Left forelimb (tissue), 1 donor: ENCODE measurements around the gene FAM120A.

Experiments used
- DNase-seq: peaks from one replicate; pipeline ENCODE4 v3.0.0-alpha.2; 2018; ENCODE audit warnings: low spot score

Gene FAM120A

DNA sequence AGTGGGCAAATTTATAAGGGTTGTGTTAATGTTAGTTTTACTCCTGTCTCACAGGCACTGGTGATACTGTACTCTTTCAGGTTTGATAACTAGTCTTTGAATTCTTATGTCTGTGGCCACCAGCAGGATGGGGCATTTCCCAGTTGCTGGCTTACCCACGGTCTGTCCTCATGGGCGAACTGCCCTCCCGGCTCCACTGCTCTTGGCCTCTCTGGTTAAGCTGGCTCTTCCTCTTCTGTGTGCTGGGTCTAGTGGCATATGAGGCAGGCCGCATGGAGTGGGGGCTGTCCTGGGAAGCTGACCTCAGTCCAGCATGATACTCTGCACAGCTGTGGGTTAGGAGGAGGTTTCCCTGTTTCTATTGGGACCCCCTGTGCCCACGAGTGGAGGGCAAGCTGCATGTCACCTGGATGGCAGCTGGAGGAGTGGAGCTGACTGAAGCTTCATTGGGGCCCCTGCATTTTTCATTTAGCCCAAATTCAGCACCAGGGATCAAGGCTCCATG, 144.4 kb downstream of the FAM120A start:
- peak; percentile 41 for DNase-seq

DNA sequence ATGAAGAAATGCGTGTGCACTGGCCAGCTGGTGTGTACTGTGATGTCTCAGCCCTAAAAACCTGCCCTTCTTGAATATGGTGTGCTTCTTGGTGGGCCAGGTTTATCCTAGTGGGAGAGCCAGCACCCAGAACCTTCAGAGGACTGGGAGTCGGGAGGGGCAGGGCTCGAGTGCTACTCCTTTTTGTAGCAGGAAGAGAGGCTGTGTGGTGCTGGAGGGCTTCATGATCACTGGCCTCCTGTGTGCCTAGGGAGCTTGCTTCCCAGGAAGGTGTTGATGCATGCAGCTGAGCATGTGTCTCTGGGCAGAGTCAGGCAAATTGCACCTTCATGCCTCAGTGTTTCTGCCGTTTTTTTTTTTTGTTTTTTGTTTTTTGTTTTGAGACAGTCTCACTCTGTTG, 144.9 kb downstream of the FAM120A start:
- peak; percentile 15 for DNase-seq

DNA sequence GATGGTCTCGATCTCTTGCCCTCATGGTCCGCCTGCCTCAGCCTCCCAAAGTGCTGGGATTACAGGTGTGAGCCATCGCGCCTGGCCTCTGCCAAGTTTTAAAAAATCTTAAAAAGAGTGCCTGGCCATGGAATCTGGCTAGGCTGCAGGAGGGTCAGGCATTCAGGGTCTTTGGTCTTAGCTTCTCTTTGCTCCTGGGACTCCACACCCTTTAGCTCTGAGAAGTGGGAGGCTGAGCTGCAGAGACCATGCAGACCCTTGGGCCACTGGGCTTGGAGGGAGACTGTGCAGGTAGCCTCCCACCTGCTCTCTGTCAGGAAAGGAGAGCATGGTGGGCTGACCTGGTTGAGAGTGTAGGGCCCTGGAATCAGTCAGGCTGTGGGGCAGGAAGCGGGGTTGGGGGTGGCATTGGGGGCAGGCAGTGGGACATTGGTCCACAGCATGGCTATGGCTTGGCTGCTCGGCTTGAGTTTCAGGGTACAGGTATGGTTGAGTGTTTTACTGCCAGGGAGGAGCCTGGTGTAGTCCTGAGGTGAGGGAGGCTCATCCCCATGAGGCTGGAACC, 145.7 kb downstream of the FAM120A start:
- DNase-seq: peak; percentile 33

DNA sequence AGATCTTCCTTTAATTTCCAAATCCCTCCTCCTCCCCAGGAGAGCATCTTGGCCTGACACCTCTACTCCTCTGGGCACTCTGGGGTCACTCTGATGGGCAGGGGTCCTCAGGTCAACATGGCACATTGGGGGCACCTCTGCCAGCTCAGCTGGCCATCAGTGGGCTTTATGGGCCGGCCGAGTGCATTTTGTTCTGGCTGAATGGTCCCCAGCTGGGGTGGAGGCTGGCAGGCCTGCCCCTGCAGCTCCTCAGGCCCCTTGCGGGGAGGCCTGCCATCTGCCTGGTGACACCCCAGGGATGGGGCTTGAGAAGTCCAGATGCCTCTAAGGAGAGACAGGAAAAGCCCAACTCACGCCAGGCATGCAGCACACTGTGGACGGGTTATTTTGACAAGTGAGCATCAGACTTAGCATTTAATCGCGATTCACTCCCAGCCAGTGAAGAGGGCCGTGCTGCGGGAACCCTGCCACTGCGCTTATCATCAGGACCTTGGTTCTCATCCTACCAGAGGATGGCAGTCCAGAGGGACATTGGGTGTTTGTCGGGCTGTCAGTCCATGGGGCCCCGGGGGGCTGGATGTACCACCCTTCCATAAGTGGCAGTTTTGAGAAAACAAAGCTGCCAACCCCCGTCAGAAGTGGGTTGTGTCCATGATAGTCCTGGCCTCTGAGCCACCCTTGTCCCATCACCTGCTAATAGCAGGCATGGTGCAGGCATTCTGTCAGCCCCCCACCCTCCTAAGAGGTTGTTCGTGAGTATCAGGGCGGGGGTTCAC, 146.6 kb downstream of the FAM120A start:
- DNase-seq: peak; percentile 53

DNA sequence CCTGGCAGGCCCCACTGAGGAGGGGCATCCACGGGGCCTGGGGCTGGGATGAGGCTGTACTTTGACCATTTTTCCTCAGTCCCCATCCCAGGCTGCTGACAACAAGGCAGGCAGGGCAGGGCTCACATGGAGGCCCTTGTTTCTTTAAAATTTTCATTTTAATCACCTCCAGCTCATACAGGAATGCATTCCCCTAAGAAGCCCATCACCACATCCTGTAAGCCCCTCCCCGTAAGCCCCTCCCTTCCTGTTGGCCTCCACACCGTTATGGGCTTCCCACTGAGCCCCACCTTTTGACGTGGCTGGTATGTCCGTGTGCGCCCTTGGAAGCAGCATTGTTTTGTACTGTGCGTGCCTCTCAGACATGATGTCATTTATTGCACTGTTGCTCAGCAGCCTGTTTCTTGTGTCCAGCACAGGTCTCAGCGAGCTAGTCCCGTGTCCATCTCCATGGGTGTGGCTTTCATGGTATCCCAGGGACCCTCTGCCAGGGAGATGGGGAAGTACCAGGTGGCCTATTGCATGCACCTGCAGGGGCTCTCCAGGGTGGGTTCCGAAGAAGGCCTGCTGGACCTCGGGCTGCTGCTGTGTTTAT, 147.3 kb downstream of the FAM120A start:
- peak; percentile 59 for DNase-seq

DNA sequence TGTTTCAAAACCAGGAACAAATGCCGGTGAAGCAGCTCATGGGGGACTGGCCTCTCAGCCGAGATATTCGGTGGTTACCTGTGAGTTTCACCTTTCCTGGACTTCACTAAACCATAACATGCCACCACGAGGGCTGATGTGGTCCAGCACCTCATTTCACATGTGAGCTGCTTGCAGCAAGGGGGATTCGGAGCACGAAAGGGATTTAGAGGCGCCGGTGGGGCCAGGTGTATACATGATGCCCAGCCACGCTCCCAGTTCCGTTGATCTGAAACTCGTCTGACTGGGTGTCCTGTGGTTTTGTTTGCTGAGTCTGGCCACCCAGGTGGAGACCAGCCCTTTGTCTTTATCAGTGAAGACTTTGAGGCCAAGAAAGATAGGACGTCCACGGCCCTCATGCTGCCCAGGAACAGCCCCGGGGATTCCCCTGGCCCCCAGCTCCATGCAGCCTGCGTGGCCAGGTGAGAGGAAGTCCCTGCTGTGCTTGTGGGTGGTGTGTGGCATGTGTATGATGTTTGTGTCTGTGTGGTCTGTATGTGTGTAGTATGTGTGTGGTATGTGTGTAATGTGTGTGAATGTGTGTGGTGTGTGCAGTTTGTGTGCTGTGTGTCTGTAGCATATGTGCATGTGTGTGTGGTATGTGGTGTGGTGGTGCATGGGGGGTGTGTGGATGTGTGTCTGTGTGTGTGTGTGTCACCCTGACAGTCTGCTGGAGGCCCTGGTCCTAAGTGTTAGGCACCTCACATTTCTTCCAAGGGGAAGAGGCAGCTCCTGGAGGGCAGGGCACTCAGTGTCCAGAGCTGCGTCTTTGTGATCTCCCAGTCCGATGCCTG, 148.3 kb downstream of the FAM120A start:
- DNase-seq: peak; percentile 41

DNA sequence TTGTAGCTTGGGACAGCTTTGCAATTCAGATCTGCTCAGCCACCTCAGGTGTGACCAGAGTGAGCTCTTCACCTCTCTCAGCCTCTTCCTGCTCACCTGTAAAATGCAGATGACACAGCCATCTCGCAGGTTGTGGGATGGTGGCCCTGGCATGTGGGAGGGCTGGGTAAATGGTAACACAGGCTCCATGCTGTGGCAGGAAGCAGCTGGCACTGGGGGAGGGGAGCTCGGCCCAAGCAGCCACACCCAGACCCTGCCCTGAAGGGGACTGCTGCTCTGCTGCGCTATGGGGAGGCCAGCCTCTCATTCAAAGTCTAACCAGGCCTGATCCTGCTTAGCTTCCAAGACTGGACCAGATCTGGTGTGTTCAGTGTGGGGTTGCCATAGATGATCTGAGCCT, 149.0 kb downstream of the FAM120A start:
- peak; percentile 64 for DNase-seq

DNA sequence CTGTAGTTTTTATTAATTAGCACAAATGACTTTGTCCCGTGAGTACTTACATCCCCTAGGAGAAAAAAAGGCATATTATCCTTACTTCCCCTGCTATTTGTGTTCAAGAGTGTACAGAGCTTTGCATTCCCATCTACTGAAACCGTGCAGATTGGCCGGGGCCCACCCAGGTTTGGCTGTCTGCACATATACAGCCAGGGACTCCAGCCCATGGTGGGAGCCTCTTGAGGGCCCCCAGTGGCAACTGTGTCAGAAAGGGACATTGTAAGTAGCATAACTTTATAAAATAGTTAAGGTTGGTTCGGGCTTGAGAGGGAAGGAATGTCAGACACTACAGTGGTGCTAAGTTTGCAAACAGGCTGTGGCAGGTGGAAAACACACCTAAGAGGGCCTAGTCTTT, 149.6 kb downstream of the FAM120A start:
- no peak for DNase-seq

DNA sequence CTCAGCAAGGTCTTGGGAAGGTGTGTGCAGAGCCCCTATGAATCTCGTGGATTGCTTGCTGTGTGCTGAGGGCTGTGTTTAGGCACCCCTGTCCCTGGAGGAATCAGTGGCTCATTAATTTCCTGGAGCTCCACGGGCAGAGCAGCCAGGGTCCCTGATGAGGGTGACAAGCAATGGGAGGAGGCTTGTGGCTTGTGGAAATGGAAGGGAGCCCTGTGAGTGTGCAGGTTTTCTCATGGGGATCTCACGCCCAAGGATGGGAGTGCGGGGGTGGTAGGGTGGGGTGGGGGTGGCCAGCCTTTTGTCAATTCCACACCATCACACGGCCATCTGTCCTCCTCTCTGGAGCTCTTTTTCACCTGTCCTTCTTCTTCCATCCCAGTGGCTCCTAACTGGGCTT, 150.2 kb downstream of the FAM120A start:
- DNase-seq: peak; percentile 18

DNA sequence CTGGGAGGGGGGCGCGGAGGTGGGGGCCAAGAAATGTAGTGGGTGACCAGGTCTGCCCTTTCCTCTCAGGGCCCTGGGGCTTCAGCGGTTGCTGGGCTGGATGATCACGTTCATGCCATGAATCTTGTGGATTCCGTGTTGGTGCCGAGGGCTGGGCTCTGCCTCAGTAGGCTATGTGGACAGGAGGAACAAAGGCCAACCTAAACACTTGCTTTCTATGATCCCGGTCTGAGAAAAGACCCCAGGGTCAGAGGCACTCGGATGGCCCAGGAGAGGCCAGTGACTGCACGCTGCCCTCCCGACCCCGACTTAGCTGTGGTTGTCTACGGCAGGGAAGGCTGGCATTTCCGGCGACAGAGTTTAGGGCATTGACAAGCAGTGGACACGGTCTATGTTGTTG, 151.5 kb downstream of the FAM120A start:
- DNase-seq: no peak

DNA sequence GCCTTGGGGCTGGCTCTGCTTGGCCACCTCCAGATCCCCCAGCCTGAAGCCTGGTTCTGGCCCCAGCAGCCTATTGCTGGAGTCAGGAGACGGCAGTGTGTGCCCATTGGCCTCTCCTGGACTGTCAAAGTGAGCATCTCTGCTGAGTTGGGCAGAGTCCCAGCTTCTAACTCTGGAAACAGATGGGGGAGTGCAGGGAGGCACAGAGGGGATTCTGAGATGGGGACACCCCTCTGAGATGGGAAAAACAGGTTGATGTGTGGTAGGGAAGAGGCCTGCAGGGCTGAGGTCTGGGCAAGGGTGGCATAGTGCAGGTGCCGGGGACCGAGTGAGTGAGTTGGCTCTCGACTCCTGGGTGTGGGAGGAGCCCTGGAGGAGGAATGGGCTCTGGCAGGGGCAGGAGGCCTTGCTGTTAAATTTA, 152.4 kb downstream of the FAM120A start:
- no peak for DNase-seq

DNA sequence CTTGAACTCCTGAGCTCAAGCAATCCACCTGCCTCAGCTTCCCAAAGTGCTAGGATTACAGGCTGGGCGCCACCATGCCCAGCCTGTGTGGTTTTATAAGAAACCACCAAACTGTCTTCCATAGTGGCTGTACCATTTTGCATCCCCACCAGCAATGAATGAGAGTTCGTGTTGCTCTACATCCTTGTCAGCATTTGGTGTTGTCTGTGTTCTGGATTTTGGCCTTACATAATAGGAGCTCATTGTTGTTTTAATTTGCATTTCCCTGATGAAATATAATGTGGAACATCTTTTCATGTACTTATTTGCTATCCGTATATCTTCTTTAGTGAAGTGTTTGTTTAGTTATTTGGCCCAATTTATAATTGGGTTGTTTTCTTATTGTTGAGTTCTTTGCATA, 154.7 kb downstream of the FAM120A start:
- no peak for DNase-seq

DNA sequence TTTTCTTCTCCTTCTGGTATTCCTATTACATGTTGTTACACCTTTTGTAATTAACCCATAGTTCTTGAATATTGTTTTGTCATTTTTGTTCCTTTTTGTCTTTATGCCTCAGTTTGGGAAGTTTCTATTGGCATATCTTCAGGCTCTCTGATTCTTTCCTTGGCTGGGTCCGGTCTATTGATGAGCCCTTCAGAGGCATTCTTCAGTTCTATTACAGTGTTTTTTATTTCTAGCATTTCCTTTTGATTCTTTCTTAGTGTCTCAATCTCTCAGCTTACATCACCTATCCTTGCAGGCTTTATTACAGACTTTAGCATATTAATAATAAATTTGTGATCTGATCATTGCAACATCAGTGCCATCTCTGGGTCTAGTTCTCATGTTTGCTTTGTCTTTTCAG, 158.7 kb downstream of the FAM120A start:
- DNase-seq: no peak

DNA sequence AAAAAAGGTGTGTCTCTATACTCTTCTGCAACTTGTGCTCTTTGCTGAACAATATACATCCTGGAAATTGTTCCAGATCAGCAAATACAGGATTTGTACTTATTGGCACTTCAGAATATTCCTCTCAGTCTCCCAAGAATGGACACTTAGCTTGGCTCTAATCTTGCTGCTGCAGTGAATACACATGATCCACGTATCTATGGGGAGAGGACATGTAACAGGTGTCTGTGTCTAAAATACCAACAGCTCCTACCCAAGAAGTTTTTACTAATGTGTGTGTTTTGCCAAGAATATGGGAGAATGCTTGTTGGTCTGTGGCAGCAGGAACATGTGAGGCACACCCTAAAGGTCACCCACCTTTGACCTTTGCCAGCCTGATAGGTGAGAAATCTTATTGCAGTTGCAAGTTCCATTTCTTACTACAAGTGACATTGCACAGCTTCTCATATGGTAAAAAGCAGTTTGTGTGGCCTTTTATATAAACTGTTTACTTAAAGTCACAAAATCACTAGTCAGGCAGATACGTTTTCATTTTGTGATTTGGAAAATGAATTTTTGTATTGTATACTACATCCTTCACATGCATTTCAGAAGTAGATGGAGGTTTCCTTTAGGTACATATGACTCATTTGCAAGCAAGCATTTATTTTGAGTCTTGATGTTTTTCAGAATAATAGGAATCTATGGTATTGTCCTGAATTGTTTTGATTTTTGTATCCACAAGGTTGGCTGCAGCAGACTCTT, 160.7 kb downstream of the FAM120A start:
- DNase-seq: no peak

DNA sequence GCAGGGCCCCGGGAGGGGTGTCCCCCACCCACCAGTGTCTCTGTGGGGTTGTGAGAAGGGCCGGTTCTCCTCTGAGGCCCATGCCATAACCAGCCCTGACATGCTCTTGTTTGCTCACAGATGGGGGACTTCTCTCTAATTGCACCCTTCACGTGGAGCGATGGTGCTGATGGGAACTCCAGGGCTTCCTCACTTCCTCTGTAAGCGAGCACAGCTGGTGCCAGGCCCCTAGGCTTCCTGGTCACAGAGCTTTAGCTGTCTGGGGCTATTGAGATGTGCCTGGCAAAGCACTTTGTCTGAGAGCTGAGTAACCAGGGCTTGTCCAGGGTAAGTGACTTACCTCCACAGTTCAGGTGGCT, 161.3 kb downstream of the FAM120A start:
- DNase-seq: peak; percentile 60

DNA sequence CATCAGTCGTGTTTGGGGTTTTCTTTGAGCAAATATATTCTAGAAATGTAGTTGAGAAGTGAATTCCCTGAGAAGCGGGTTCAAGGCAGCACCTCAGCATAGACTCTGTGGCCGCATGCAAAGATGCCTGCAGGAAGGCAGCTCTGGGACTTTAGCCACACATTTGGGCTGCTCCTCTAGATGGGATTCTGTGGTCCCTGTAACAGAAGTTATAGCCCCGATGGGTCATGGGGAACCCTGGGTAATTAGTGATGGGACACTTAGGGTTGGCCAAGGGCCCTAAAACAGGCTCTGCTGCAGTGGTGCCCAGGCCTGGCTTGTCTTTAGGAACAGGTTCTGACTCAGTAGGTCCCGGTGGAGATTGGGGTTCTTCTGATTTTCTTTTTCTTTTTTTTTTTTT, 161.7 kb downstream of the FAM120A start:
- DNase-seq: no peak

DNA sequence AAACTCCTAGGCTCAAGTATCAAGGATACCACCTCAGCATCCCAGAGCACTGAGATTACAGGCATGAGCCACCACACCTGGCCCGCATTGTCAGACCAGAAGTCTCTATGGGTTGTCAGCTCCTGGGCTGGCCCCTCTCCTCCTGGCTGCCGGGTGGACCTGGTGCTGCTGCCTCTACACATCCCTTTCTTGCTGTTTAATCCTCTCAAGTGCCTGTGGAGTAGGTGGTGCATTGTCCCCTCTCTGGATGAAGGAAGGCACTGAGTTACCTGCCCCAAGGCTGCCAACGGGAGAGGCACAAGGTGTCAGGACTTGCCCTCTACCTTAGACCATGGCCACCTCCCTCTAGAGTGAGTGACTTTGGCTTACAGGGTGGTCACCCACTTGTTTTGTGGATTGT, 162.3 kb downstream of the FAM120A start:
- peak; percentile 44 for DNase-seq

DNA sequence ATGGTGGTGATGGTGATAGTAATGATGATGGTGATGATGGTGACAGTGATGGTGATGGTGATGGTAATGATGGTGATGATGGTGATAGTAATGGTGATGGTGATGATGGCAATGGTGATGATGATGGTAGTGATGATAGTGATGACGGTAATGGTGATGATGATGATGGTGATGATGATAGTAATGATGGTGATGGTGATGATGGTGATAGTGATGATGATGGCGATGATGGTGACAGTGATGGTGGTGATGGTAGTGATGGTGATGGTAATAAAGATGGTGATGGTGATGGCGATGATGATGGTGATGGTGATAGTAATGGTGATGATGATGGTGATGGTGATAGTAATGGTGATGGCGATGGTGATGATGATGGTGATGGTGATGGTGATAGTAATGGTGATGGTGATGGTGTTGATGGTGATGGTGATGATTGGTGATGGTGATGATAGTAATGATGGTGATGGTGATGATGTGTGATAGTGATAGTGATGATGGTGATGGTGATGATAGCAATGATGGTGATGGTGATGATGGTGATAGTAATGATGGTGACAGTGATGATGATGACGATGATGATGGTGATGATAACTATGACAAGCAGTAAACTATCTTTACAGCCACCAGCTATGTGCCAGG, 163.5 kb downstream of the FAM120A start:
- no peak for DNase-seq
